ENCODE data around the gene CARD19.
"Not testable (repeated sequence)": the region's sequence is repeated elsewhere in the genome, so short reads cannot be mapped to it uniquely, and the experiment has no call there.

Gene CARD19

DNA sequence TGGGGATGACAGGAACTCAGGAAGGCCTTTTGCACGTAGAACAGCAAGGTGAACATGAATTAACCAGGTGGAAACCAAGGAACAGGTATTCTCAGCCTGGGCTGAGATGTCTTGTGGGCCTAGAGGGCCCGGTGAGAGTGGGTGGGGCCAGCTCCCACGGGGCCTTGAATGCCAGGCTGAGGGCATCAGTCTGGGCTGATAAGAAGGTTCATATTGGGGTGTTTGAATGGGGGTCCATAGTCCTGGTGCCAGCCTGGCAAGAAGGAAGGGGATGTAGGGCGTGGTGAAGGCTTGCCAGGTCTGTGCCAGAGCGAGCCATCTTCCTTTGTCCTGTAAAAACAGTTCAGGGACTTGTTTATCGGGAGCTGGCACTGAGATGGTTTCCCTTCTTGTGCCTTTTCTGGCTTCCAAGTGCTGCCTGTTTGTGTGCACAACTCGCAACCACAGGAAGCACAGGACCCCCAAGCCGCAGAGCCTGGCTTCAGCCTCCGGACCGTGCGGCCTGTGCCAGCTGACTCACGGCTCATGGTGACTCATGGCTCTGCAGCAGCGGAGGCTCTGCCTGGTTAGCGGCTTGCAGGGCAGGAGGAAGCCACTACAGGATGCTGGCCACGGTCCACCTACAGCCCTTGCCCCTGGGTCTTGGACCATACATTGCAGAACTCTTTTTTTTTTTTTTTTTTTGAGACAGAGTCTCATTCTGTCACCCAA, 2.4 kb downstream of the CARD19 start:
- peak overlapping the region; percentile 87 to 94 (median 91) for H3K9ac ChIP-seq
- H3K27me3 ChIP-seq: no peaks in the 10 kb centered on the region
- peaks cover 5 to 32% (median 27%) of the 10 kb centered on the region in 11 experiments; a peak in 21 of 22 replicates for H3K9me3 ChIP-seq (replicated peaks in 1 of 11)
- peaks cover 56 to 64% (median 57%) of the 10 kb centered on the region in 10 experiments for H3K4me1 ChIP-seq
- peak overlapping the region; percentile 95 to 100 (median 98) for H3K4me2 ChIP-seq
- peak overlapping the region; percentile 90 to 100 (median 98) for H3K4me3 ChIP-seq
- peaks cover 10 to 41% (median 29%) of the 10 kb centered on the region in 11 experiments; a peak in 21 of 22 replicates for H3K36me3 ChIP-seq
- H3K27ac ChIP-seq: peak overlapping the region; percentile 52 to 93 (median 85)
- H4K20me1 ChIP-seq: peaks cover 10 to 56% (median 25%) of the 10 kb centered on the region in 11 experiments; a peak in 16 of 22 replicates
- no peak for TF ChIP-seq Cebpa-rat (IDR thresholded peaks at IDR 0.05)

GRCh38 chr9:93099551-93100275, 3.7 kb downstream of the CARD19 start:
- Histone ChIP-seq H4K20me1 (peaks cover 10 to 69% (median 25%) of the 10 kb centered on the region in 11 experiments; a peak in 16 of 22 replicates), H3K9ac (peak overlapping the region; percentile 3 to 94 (median 90); a peak in 17 of 22 replicates), H3K4me2 (peak overlapping the region; percentile 95 to 100 (median 98)), H3K27ac (peak overlapping the region; percentile 19 to 93 (median 85); a peak in 21 of 22 replicates), H3K4me1 (peaks cover 43 to 51% (median 44%) of the 10 kb centered on the region in 10 experiments), H3K4me3 (peak overlapping the region in 7 of 10 experiments; percentile 93 to 100 (median 99); a peak in 12 of 20 replicates), H3K27me3 (no peaks in the 10 kb centered on the region), H3K36me3 (peaks cover 16 to 54% (median 40%) of the 10 kb centered on the region in 11 experiments), H3K9me3 (replicated peaks in 1 of 11) (peaks cover 15 to 44% (median 40%) of the 10 kb centered on the region in 11 experiments)
- no peak for TF ChIP-seq Cebpa-rat (IDR thresholded peaks at IDR 0.05)

- peaks cover 37 to 50% (median 41%) of the 10 kb centered on the region in 10 experiments for H3K4me1 ChIP-seq
- peak overlapping the region in 4 of 11 experiments; percentile 3 to 92 (median 90); a peak in 2 of 22 replicates for H3K9ac ChIP-seq
- no peaks in the 10 kb centered on the region for H3K27me3 ChIP-seq
- no peak for TF ChIP-seq Cebpa-rat (IDR thresholded peaks at IDR 0.05)
- peaks cover 15 to 47% (median 40%) of the 10 kb centered on the region in 11 experiments for H3K9me3 ChIP-seq (replicated peaks in 1 of 11)
- peak overlapping the region in 2 of 10 experiments; percentile 100; a peak in 3 of 20 replicates for H3K4me3 ChIP-seq
- peak overlapping the region; percentile 95 to 100 (median 98); a peak in 20 of 22 replicates for H3K4me2 ChIP-seq
- peaks cover 10 to 75% (median 25%) of the 10 kb centered on the region in 11 experiments; a peak in 16 of 22 replicates for H4K20me1 ChIP-seq
- H3K36me3 ChIP-seq: peaks cover 16 to 59% (median 41%) of the 10 kb centered on the region in 11 experiments
- peak overlapping the region in 9 of 11 experiments; percentile 30 to 93 (median 86); a peak in 13 of 22 replicates for H3K27ac ChIP-seq
Measured at GRCh38 chr9:93100276-93100636, 4.2 kb downstream of the CARD19 start.

DNA sequence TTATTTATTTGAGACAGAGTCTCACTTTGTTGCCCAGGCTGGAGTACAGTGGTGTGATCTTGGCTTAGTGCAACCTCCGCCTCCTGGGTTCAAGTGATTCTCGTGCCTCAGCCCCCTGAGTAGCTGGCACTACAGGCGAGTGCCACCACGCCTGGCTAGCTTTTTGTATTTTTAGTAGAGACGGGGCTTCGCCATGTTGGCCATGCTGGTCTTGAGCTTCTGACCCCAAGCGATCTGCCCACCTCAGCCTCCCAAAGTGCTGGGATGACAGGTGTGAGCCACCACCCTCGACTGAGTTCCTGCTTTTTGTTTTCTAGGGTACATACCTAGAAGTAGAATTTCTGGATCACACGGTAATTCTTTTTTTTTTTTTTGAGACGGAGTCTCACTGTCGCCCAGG, 5.1 kb downstream of the CARD19 start:
- H4K20me1 ChIP-seq: peaks cover 10 to 83% (median 26%) of the 10 kb centered on the region in 11 experiments; a peak in 16 of 22 replicates

GRCh38 chr9:93105620-93106019, 9.6 kb downstream of the CARD19 start:
- H3K9ac ChIP-seq: no peak overlapping the region
- H3K36me3 ChIP-seq: peaks cover 22 to 81% (median 53%) of the 10 kb centered on the region in 11 experiments
- H3K9me3 ChIP-seq (replicated peaks in 1 of 11): peaks cover 15 to 50% (median 40%) of the 10 kb centered on the region in 11 experiments
- TF ChIP-seq Cebpa-rat (IDR thresholded peaks at IDR 0.05): no peak
- peaks cover 46 to 70% (median 52%) of the 10 kb centered on the region in 10 experiments for H3K4me1 ChIP-seq
- H3K27ac ChIP-seq: no peak overlapping the region
- no peaks in the 10 kb centered on the region for H3K27me3 ChIP-seq
- peak overlapping the region in 2 of 11 experiments; percentile 5 to 38; a peak in 3 of 22 replicates for H3K4me2 ChIP-seq
- H4K20me1 ChIP-seq: peaks cover 9 to 88% (median 35%) of the 10 kb centered on the region in 11 experiments; a peak in 18 of 22 replicates
- H3K4me3 ChIP-seq: no peak overlapping the region

More for the DNA sequence above, 5.1 kb downstream of the CARD19 start:
- not testable (repeated sequence) for H3K27me3 ChIP-seq, H3K9ac ChIP-seq, H3K4me3 ChIP-seq, H3K27ac ChIP-seq
- Histone ChIP-seq H3K4me2 (peak overlapping the region in 2 of 11 experiments; percentile 98; a peak in 3 of 22 replicates), H3K9me3 (replicated peaks in 1 of 11) (peaks cover 15 to 51% (median 40%) of the 10 kb centered on the region in 11 experiments), H3K36me3 (peaks cover 16 to 61% (median 41%) of the 10 kb centered on the region in 11 experiments), H3K4me1 (peaks cover 38 to 56% (median 45%) of the 10 kb centered on the region in 10 experiments)

- Histone ChIP-seq H3K4me1 (peaks cover 63 to 73% (median 69%) of the 10 kb centered on the region in 10 experiments), H4K20me1 (peaks cover 14 to 71% (median 44%) of the 10 kb centered on the region in 11 experiments; a peak in 18 of 22 replicates), H3K9ac (peak overlapping the region in 3 of 11 experiments; percentile 9 to 49 (median 26); a peak in 4 of 22 replicates), H3K9me3 (replicated peaks in 1 of 11) (peaks cover 15 to 34% (median 23%) of the 10 kb centered on the region in 11 experiments), H3K4me3 (no peak overlapping the region), H3K27ac (peak overlapping the region in 2 of 11 experiments; percentile 0 to 28; a peak in 3 of 22 replicates), H3K27me3 (no peaks in the 10 kb centered on the region), H3K36me3 (peaks cover 13 to 77% (median 50%) of the 10 kb centered on the region in 11 experiments), H3K4me2 (peak overlapping the region; percentile 7 to 95 (median 49); a peak in 20 of 22 replicates)
- TF ChIP-seq Cebpa-rat (IDR thresholded peaks at IDR 0.05): no peak
Measured at GRCh38 chr9:93107151-93107824, 11.3 kb downstream of the CARD19 start.

- Histone ChIP-seq H3K27ac (peak overlapping the region in 2 of 11 experiments; percentile 28 to 88; a peak in 2 of 22 replicates), H3K4me2 (peak overlapping the region; percentile 7 to 95 (median 49); a peak in 18 of 22 replicates), H3K27me3 (no peaks in the 10 kb centered on the region), H3K4me1 (peaks cover 68 to 78% (median 74%) of the 10 kb centered on the region in 10 experiments), H3K9ac (peak overlapping the region in 1 of 11 experiments; percentile 26; a peak in 1 of 22 replicates), H3K9me3 (replicated peaks in 1 of 11) (peaks cover 15 to 29% (median 19%) of the 10 kb centered on the region in 11 experiments), H3K4me3 (no peak overlapping the region), H3K36me3 (peaks cover 13 to 77% (median 52%) of the 10 kb centered on the region in 11 experiments), H4K20me1 (peaks cover 14 to 66% (median 44%) of the 10 kb centered on the region in 11 experiments; a peak in 18 of 22 replicates)
- TF ChIP-seq Cebpa-rat (IDR thresholded peaks at IDR 0.05): no peak
Measured at GRCh38 chr9:93107825-93108161, 11.8 kb downstream of the CARD19 start.
